Measurements from ENCODE around the gene ZNF646.

Gene ZNF646

GRCh38 chr16:31108794-31109558 is 34.8 kb downstream of the ZNF646 start:
- DNase-seq: no peak

- DNase-seq: no peak
Measured at GRCh38 chr16:31109622-31110021, 35.4 kb downstream of the ZNF646 start.

GRCh38 chr16:31110106-31111034 is 36.1 kb downstream of the ZNF646 start:
- no peak for DNase-seq

- no peak for DNase-seq
Measured at GRCh38 chr16:31111881-31112466, 37.8 kb downstream of the ZNF646 start.

- no peak for DNase-seq
Measured at GRCh38 chr16:31112711-31113110, 38.5 kb downstream of the ZNF646 start.

- DNase-seq: no peak
Measured at GRCh38 chr16:31113121-31114120, 39.2 kb downstream of the ZNF646 start.

GRCh38 chr16:31114468-31114867 is 40.2 kb downstream of the ZNF646 start:
- no peak for DNase-seq

GRCh38 chr16:31117384-31118222 is 43.4 kb downstream of the ZNF646 start, which contains the start of gene KAT8:
Gene KAT8, plus strand, starts transcription at chr16:31117664. Its CDS starts 18 bp downstream, at chr16:31117682.
- peak; percentile 99 for DNase-seq

- no peak for DNase-seq
Measured at GRCh38 chr16:31118223-31119155, 44.3 kb downstream of the ZNF646 start.

- no peak for DNase-seq
Measured at GRCh38 chr16:31120129-31120528, 45.9 kb downstream of the ZNF646 start.

- DNase-seq: no peak
Measured at GRCh38 chr16:31125844-31126243, 51.6 kb downstream of the ZNF646 start.

GRCh38 chr16:31127182-31127581 is 53.0 kb downstream of the ZNF646 start:
- no peak for DNase-seq

- no peak for DNase-seq
Measured at GRCh38 chr16:31128711-31129567, 54.7 kb downstream of the ZNF646 start.

- no peak for DNase-seq
Measured at GRCh38 chr16:31129568-31130335, 55.5 kb downstream of the ZNF646 start.

- DNase-seq: no peak
Measured at GRCh38 chr16:31130336-31130891, 56.2 kb downstream of the ZNF646 start.

- no peak for DNase-seq
Measured at GRCh38 chr16:31130899-31131298, 56.7 kb downstream of the ZNF646 start.

GRCh38 chr16:31131416-31131815 is 57.2 kb downstream of the ZNF646 start:
- no peak for DNase-seq

- DNase-seq: no peak
Measured at GRCh38 chr16:31131841-31132271, 57.6 kb downstream of the ZNF646 start.
